ENCODE measurements around the gene TRIM24.

The TRIM24 gene

DNA sequence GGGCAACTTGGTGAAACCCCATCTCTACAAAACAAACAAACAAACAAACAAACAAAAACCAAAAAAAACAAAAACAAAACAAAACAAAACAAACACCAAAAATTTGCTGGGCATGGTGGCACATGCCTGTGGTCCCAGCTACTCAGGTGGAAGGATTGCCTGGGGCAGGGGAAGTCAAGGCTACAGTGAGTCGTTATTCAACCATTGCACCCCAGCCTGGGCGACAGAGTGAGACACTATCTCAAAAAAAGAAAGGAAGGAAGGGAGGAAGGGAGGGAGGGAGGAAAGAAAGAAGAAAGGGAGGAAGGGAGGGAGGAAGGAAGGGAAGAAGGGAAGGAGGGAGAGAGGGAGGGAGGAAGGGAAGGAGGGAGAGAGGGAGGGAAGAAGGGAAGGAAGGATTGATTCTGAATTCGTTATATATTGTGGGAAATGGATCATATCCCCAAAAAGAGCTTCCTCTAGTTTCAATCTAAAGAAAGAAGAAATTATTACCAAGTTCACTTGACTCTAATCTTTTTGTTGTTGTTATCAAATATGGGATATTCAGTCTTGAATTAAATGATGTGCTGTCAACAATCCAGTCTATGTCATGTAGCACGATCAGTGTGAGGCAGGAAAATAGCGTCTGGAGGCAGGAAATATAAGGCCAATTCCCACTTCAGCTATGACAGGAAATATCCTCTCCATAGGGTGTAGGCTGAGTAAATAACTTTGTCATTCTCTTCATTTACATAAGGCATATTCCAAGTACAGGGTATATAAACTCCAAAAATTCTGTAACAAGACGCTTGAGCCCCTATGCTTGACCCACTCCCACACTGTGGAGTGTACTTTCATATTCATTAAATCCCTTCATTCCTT is 26.2 kb upstream of the TRIM24 start:
- no peak for DNase-seq (ENCODE audit: low spot score)
- TF ChIP-seq, protein P1, sequence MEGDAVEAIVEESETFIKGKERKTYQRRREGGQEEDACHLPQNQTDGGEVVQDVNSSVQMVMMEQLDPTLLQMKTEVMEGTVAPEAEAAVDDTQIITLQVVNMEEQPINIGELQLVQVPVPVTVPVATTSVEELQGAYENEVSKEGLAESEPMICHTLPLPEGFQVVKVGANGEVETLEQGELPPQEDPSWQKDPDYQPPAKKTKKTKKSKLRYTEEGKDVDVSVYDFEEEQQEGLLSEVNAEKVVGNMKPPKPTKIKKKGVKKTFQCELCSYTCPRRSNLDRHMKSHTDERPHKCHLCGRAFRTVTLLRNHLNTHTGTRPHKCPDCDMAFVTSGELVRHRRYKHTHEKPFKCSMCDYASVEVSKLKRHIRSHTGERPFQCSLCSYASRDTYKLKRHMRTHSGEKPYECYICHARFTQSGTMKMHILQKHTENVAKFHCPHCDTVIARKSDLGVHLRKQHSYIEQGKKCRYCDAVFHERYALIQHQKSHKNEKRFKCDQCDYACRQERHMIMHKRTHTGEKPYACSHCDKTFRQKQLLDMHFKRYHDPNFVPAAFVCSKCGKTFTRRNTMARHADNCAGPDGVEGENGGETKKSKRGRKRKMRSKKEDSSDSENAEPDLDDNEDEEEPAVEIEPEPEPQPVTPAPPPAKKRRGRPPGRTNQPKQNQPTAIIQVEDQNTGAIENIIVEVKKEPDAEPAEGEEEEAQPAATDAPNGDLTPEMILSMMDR (IDR thresholded peaks at IDR 0.05; ENCODE audit: extremely low read depth, missing control alignments), result no peak

- no peak for DNase-seq (ENCODE audit: low spot score)
These were observed 25.5 kb upstream of the TRIM24 start for GRCh38 chr7:138434597-138435019.

GRCh38 chr7:138435231-138435919 is 24.7 kb upstream of the TRIM24 start:
- TF ChIP-seq, protein P1 (IDR thresholded peaks at IDR 0.05; ENCODE audit: extremely low read depth, missing control alignments), result no peak
- DNase-seq (ENCODE audit: low spot score), result no peak

More at GRCh38 chr7:138434597-138435019, 25.5 kb upstream of the TRIM24 start:
- TF ChIP-seq, protein P1 (IDR thresholded peaks at IDR 0.05; ENCODE audit: extremely low read depth, missing control alignments), result no peak

DNA sequence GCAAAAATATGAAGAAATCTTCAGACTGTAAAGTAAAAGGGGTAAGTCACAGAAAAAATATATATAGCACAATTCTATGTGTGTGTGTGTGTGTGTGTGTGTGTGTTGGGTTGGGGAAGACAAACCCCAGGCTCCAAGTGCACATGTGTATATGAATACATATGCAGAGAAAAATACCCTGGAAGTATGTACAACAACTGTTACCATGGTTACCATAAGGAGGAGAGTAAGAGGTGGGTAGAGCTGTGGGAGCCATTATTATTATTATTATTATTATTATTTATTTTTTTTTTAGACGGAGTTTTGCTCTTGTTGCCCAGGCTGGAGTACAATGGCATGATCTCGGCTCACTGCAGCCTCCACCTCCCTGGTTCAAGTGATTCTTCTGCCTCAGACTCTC is 23.7 kb upstream of the TRIM24 start:
- DNase-seq (ENCODE audit: low spot score), result no peak
- TF ChIP-seq, protein P1 (IDR thresholded peaks at IDR 0.05; ENCODE audit: extremely low read depth, missing control alignments), result no peak

- TF ChIP-seq, protein P1 (IDR thresholded peaks at IDR 0.05; ENCODE audit: extremely low read depth, missing control alignments), result no peak
- no peak for DNase-seq (ENCODE audit: low spot score)
These were observed 19.6 kb upstream of the TRIM24 start for GRCh38 chr7:138440460-138440859.

- no peak for DNase-seq (ENCODE audit: low spot score)
- TF ChIP-seq, protein P1 (IDR thresholded peaks at IDR 0.05; ENCODE audit: extremely low read depth, missing control alignments), result no peak
These were observed 17.2 kb upstream of the TRIM24 start for GRCh38 chr7:138442822-138443221.

DNA sequence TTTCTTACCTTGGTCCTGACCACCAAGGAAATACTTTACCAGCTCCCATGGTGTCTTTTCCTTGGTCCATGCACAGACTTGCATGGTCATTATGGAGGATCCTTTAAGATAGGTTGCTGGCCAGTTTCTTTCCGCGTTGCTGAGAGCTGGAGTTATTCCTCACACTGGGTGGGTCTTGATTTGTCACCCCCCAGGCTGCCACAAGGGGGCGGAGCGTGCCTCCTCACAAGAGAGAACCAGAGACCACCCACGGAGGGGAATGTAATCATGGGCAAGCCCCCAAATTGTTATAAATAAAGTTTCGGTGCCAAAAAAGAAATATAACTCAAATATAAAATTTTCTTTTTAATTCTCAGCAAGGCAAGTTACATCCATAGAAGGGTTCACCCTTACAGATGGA is 10.5 kb upstream of the TRIM24 start:
- TF ChIP-seq, protein P1 (IDR thresholded peaks at IDR 0.05; ENCODE audit: extremely low read depth, missing control alignments), result peak; percentile 6
- DNase-seq (ENCODE audit: low spot score), result peak; percentile 10

Measured in GM20000 (cell line).